ENCODE results near the gene BLCAP.

Gene BLCAP

GRCh38 chr20:37516811-37517750 lies 10.6 kb downstream of the BLCAP start:
- in situ Hi-C loops (cut with MboI; ENCODE audit: low sequenced_read_pairs, unreplicated experiment): loop anchor here (10.0 kb wide), 1 partner anchor 112 kb away; no protein-coding TSS in a partner anchor
- DNase-seq (ENCODE audit: low spot score): no peak

GRCh38 chr20:37515876-37516275 lies 11.8 kb downstream of the BLCAP start:
- in situ Hi-C loops (cut with MboI; ENCODE audit: low sequenced_read_pairs, unreplicated experiment): loop anchor here (10.0 kb wide), 1 partner anchor 111 kb away; no protein-coding TSS in a partner anchor
- no peak for DNase-seq (ENCODE audit: low spot score)
- TF ChIP-seq, protein P1, sequence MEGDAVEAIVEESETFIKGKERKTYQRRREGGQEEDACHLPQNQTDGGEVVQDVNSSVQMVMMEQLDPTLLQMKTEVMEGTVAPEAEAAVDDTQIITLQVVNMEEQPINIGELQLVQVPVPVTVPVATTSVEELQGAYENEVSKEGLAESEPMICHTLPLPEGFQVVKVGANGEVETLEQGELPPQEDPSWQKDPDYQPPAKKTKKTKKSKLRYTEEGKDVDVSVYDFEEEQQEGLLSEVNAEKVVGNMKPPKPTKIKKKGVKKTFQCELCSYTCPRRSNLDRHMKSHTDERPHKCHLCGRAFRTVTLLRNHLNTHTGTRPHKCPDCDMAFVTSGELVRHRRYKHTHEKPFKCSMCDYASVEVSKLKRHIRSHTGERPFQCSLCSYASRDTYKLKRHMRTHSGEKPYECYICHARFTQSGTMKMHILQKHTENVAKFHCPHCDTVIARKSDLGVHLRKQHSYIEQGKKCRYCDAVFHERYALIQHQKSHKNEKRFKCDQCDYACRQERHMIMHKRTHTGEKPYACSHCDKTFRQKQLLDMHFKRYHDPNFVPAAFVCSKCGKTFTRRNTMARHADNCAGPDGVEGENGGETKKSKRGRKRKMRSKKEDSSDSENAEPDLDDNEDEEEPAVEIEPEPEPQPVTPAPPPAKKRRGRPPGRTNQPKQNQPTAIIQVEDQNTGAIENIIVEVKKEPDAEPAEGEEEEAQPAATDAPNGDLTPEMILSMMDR (IDR thresholded peaks at IDR 0.05; ENCODE audit: borderline replicate concordance, control extremely low read depth, extremely low read depth, insufficient read depth, missing control alignments): no peak

More at GRCh38 chr20:37516811-37517750, 10.6 kb downstream of the BLCAP start:
- TF ChIP-seq, protein P1 (IDR thresholded peaks at IDR 0.05; ENCODE audit: borderline replicate concordance, control extremely low read depth, extremely low read depth, insufficient read depth, missing control alignments): no peak

DNA sequence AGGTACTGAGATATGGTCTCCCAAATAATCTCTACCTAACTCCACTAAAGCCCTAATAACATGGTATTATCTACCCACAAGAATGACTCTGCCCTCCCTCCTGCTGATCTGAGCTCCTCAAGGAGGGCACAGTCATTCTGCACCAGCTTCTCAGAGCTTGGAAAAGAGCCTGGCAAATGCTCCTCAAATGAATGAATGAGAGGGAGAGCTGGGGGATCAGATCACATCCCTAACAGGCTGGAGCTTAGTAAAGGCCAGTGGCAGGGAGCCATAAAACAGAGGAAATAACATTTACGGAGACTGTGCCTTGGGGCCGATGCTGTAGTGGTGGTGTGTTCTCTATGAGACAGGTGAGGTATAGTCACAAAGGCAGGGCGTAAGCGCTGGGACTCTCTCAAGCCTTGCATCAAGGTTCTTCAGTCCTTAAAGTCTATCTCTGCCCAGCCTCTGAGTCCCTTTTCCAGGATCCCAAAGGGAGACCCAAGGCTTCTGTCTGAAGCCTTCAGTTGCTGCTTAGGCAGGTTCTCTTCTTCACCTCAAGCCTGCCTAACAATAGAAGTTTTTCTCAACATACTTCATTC lies 13.8 kb downstream of the BLCAP start:
- DNase-seq (ENCODE audit: low spot score): no peak
- in situ Hi-C loops (cut with MboI; ENCODE audit: low sequenced_read_pairs, unreplicated experiment): loop anchor here (10.0 kb wide), 1 partner anchor 109 kb away; no protein-coding TSS in a partner anchor
- TF ChIP-seq, protein P1 (IDR thresholded peaks at IDR 0.05; ENCODE audit: borderline replicate concordance, control extremely low read depth, extremely low read depth, insufficient read depth, missing control alignments): no peak

GRCh38 chr20:37511610-37512275 lies 15.9 kb downstream of the BLCAP start:
- TF ChIP-seq, protein P1 (IDR thresholded peaks at IDR 0.05; ENCODE audit: borderline replicate concordance, control extremely low read depth, extremely low read depth, insufficient read depth, missing control alignments): no peak
- DNase-seq (ENCODE audit: low spot score): no peak
- in situ Hi-C loops (cut with MboI; ENCODE audit: low sequenced_read_pairs, unreplicated experiment): loop anchor here (10.0 kb wide), 1 partner anchor 107 kb away; no protein-coding TSS in a partner anchor

- in situ Hi-C loops (cut with MboI; ENCODE audit: low sequenced_read_pairs, unreplicated experiment): loop anchor here (10.0 kb wide), 1 partner anchor 105 kb away; no protein-coding TSS in a partner anchor
- TF ChIP-seq, protein P1 (IDR thresholded peaks at IDR 0.05; ENCODE audit: borderline replicate concordance, control extremely low read depth, extremely low read depth, insufficient read depth, missing control alignments): no peak
- DNase-seq (ENCODE audit: low spot score): no peak
Measured at GRCh38 chr20:37510226-37510625, 17.4 kb downstream of the BLCAP start.

DNA sequence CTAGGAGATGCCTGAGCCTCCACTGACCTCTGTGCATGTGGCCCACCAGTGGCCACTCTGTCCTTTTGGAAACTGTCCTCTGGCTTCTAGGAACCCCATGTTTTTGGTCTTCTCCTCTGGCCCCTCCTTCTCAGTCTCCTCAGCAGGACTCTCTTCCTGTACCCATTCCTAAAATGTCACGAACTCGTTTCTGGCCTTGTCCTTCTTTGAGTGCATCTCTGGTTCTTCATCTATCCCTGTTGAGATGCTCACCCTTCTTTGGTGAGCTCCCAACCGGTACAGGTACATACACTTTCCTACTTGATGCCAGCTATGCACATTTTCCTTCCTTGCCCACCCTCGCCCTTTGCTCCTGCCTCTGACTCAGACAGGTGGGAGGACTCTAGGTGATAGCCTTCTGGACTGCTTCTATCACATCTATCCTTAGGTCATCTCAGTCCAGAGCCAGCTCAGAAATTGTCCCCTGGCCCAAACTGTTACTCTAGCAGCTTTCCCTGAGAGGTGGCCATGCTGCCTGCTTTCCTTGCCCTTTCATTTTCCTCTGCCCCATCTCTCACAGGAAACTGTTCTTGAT lies 21.4 kb downstream of the BLCAP start:
- in situ Hi-C loops (cut with MboI; ENCODE audit: low sequenced_read_pairs, unreplicated experiment): no loop called here
- DNase-seq (ENCODE audit: low spot score): no peak
- TF ChIP-seq, protein P1 (IDR thresholded peaks at IDR 0.05; ENCODE audit: borderline replicate concordance, control extremely low read depth, extremely low read depth, insufficient read depth, missing control alignments): no peak
